Measurements from ENCODE around the gene ANKRD33B.
"Not testable (repeated sequence)": the region's sequence is repeated elsewhere in the genome, so short reads cannot be mapped to it uniquely, and the experiment has no call there.

ANKRD33B gene

DNA sequence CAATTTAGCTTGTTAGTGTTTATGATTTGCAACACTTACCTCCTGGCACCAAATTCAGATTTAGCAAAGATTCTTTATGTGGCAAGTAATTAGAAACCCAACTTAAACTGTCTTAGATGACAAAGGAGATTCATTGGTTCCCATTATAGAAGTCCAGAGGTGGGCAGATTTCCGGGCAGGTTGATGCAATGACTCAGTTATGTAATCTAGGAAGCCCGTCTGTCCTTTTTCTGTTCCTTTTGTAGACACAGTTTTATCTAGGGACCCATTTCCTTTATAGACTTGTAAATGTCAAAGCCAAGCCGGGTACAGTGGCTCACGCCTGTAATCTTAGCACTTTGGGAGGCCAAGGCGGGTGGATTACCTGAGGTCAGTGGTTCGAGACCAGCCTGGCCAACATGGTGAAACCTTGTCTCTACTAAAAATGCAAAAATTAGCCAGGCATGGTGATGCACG is 20.3 kb upstream of the ANKRD33B start:
- Mint-ChIP-seq H3K4me3 (no peak overlapping the region), H3K9me3 (ENCODE audit: low read depth) (no peaks in the 10 kb centered on the region)

GRCh38 chr5:10545084-10545483 is 18.8 kb upstream of the ANKRD33B start:
- H3K4me1 Mint-ChIP-seq (ENCODE audit: low read depth): no peaks in the 10 kb centered on the region
- no peaks in the 10 kb centered on the region for H3K9me3 Mint-ChIP-seq (ENCODE audit: low read depth)
- peaks cover 10% of the 10 kb centered on the region for H3K27me3 Mint-ChIP-seq
- H3K4me3 Mint-ChIP-seq: no peak overlapping the region
- H3K36me3 Mint-ChIP-seq: no peaks in the 10 kb centered on the region
- H3K27ac Mint-ChIP-seq: no peak overlapping the region

More for the DNA sequence above, 20.3 kb upstream of the ANKRD33B start:
- no peak overlapping the region for H3K27ac Mint-ChIP-seq
- H3K4me1 Mint-ChIP-seq (ENCODE audit: low read depth): no peaks in the 10 kb centered on the region
- no peaks in the 10 kb centered on the region for H3K36me3 Mint-ChIP-seq
- peaks cover 13% of the 10 kb centered on the region for H3K27me3 Mint-ChIP-seq

DNA sequence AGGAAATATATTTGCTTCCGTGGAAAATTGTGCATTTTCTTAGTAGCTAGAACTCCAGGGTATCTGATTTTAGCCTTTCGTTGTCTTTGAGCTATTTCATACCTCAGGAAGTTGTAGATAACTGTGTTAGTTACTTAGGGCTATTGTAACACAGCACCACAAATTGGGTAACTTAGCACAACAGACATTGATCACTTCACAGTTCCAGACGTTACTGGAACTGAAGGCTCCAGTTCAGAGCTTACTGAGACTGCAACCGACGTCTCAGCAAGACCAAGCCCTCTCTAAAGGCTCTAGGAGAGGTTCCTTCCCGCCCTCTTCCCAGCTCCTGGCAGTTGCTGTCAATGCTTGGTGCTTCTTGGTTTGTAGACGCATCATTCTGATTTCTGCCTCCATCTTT is 17.7 kb upstream of the ANKRD33B start:
- Mint-ChIP-seq H3K4me3 (no peak overlapping the region), H3K4me1 (ENCODE audit: low read depth) (no peaks in the 10 kb centered on the region), H3K36me3 (no peaks in the 10 kb centered on the region), H3K9me3 (ENCODE audit: low read depth) (no peaks in the 10 kb centered on the region), H3K27ac (no peak overlapping the region), H3K27me3 (peaks cover 10% of the 10 kb centered on the region)

DNA sequence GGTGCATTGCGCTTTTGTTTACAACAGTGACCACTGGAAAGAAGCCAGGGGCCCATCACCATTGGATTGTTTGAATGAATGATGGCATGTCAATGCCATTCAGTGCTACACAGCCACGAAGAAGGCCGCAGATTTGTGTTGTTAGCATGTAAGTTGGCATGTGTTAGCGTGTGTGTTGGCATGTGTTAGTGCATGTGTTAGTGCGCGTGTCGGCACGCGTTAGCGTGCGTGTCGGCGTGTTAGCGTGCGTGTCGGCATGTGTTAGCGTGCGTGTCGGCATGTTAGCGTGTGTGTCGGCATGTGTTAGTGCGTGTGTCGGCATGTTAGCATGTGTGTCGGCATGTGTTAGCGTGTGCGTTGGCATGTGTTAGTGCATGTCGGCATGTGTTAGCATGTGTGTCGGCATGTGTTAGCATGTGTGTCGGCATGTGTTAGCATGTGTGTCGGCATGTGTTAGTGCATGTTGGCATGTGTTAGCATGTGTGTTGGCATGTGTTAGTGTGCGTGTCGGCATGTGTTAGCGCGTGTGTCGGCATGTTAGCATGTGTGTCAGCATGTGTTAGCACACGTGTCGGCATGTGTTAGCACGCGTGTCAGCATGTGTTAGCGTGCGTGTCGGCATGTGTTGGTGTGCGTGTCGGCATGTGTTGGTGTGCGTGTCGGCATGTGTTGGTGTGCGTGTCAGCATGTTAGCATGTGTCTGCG is 15.3 kb upstream of the ANKRD33B start:
- Mint-ChIP-seq H3K4me3 (no peak overlapping the region), H3K9me3 (ENCODE audit: low read depth) (no peaks in the 10 kb centered on the region), H3K36me3 (no peaks in the 10 kb centered on the region), H3K27ac (no peak overlapping the region), H3K27me3 (peaks cover 3% of the 10 kb centered on the region), H3K4me1 (ENCODE audit: low read depth) (peaks cover 2% of the 10 kb centered on the region)

GRCh38 chr5:10549123-10549514 is 14.8 kb upstream of the ANKRD33B start:
- not testable (repeated sequence) for H3K27ac Mint-ChIP-seq; H3K4me1 Mint-ChIP-seq (ENCODE audit: low read depth); H3K4me3 Mint-ChIP-seq; H3K27me3 Mint-ChIP-seq; H3K36me3 Mint-ChIP-seq; H3K9me3 Mint-ChIP-seq (ENCODE audit: low read depth)

- Mint-ChIP-seq H3K4me3 (no peak overlapping the region), H3K36me3 (no peaks in the 10 kb centered on the region), H3K27me3 (peaks cover 7% of the 10 kb centered on the region), H3K4me1 (ENCODE audit: low read depth) (peaks cover 2% of the 10 kb centered on the region), H3K9me3 (ENCODE audit: low read depth) (no peaks in the 10 kb centered on the region), H3K27ac (no peak overlapping the region)
These were observed 13.5 kb upstream of the ANKRD33B start for GRCh38 chr5:10550222-10550995.

DNA sequence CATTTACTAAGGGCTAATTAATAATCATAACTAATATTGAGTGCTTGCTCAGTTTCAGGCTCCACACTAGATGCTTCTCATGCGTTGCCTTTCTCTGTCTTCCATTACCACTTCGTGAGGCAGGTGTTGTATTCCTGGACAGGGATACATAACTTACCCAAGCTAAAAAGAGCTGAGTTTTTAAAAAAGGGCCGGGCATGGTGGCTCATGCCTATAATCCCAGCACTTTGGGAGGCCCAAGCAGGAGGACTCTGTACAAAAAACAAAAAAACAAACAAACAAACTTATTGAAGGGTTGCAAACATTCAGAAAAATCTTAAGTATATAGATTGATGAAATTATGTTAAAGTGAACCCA is 12.1 kb upstream of the ANKRD33B start:
- no peaks in the 10 kb centered on the region for H3K9me3 Mint-ChIP-seq (ENCODE audit: low read depth)
- H3K36me3 Mint-ChIP-seq: no peaks in the 10 kb centered on the region
- H3K4me1 Mint-ChIP-seq (ENCODE audit: low read depth): peaks cover 2% of the 10 kb centered on the region
- peaks cover 7% of the 10 kb centered on the region for H3K27me3 Mint-ChIP-seq
- H3K4me3 Mint-ChIP-seq: no peak overlapping the region
- no peak overlapping the region for H3K27ac Mint-ChIP-seq

- H3K9me3 Mint-ChIP-seq (ENCODE audit: low read depth): no peaks in the 10 kb centered on the region
- H3K4me1 Mint-ChIP-seq (ENCODE audit: low read depth): peaks cover 2% of the 10 kb centered on the region
- H3K4me3 Mint-ChIP-seq: no peak overlapping the region
- H3K27ac Mint-ChIP-seq: no peak overlapping the region
- H3K27me3 Mint-ChIP-seq: peaks cover 7% of the 10 kb centered on the region
- no peaks in the 10 kb centered on the region for H3K36me3 Mint-ChIP-seq
These were observed 11.4 kb upstream of the ANKRD33B start for GRCh38 chr5:10552183-10553143.

DNA sequence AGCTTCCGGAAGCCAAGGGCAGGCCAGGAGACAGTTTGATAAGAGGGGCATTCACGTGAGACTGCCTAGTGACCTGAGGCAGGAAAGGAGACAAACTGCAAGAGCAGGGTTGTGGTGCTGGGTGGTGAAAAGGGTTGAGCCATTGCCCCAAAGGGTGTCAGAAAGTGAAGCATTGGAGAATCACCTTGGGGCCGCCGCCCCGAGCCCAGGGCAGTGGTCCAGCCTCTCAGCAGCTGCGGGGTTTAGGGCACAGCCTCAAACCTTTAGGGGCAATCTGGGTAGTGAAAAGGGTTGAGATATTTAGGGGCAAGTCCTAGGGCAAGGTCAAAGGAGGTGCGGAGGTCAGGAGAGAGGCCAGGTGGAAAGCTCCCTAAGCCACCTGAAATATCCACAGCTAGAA is 10.4 kb upstream of the ANKRD33B start:
- Mint-ChIP-seq H3K27me3 (peaks cover 7% of the 10 kb centered on the region), H3K27ac (no peak overlapping the region), H3K4me3 (no peak overlapping the region), H3K9me3 (ENCODE audit: low read depth) (no peaks in the 10 kb centered on the region), H3K4me1 (ENCODE audit: low read depth) (peaks cover 2% of the 10 kb centered on the region), H3K36me3 (no peaks in the 10 kb centered on the region)

DNA sequence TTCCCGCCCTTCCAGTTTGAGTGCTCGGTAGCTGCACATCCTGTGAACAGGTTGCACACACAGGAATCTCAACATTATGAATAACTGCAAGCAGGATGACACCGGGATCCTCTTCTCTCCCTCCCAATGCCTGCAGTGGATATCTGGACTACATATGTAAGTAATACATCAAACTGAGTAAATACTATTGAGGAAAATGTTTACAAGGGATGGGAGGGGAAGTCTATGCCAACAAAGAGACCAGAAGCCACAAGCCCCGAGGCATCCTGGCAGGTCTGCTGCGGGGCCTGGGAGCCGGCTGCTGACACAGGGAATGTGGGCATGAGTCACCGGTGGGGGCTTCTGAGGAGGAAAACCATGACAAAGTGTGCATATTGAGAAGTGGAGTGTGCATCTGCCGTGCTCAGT is 8.6 kb upstream of the ANKRD33B start:
- no peaks in the 10 kb centered on the region for H3K9me3 Mint-ChIP-seq (ENCODE audit: low read depth)
- no peak overlapping the region for H3K4me3 Mint-ChIP-seq
- no peaks in the 10 kb centered on the region for H3K36me3 Mint-ChIP-seq
- no peak overlapping the region for H3K27ac Mint-ChIP-seq
- peaks cover 8% of the 10 kb centered on the region for H3K27me3 Mint-ChIP-seq
- H3K4me1 Mint-ChIP-seq (ENCODE audit: low read depth): peaks cover 2% of the 10 kb centered on the region

GRCh38 chr5:10556289-10556807 is 7.5 kb upstream of the ANKRD33B start:
- H3K4me1 Mint-ChIP-seq (ENCODE audit: low read depth): peaks cover 2% of the 10 kb centered on the region
- H3K27me3 Mint-ChIP-seq: peaks cover 8% of the 10 kb centered on the region
- H3K27ac Mint-ChIP-seq: no peak overlapping the region
- H3K4me3 Mint-ChIP-seq: no peak overlapping the region
- no peaks in the 10 kb centered on the region for H3K36me3 Mint-ChIP-seq
- no peaks in the 10 kb centered on the region for H3K9me3 Mint-ChIP-seq (ENCODE audit: low read depth)

GRCh38 chr5:10556893-10557746 is 6.8 kb upstream of the ANKRD33B start:
- Mint-ChIP-seq H3K27ac (no peak overlapping the region), H3K4me3 (no peak overlapping the region), H3K27me3 (peaks cover 8% of the 10 kb centered on the region), H3K36me3 (no peaks in the 10 kb centered on the region), H3K4me1 (ENCODE audit: low read depth) (peaks cover 2% of the 10 kb centered on the region), H3K9me3 (ENCODE audit: low read depth) (no peaks in the 10 kb centered on the region)

DNA sequence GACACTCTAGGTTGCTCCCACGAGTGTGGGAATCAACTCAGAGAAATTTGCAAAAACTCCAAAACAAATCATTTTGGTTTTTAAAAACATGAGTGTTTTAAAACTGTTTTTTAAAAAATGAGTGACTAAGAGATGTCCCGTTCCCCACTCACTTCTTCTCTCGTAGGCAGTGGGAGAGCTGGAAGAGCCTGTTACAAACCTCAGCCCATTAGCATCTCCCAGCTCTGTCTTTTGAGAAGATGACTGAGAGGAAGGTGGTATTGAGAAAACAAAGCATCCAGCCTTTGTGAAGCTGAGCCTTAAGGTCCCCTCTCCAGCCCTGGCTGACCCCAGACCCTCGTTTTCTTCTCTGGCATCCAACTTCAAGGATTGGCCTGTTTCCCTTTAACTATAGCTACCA is 4.7 kb upstream of the ANKRD33B start:
- Mint-ChIP-seq H3K4me1 (ENCODE audit: low read depth) (peaks cover 3% of the 10 kb centered on the region), H3K36me3 (no peaks in the 10 kb centered on the region), H3K27me3 (peaks cover 6% of the 10 kb centered on the region), H3K9me3 (ENCODE audit: low read depth) (no peaks in the 10 kb centered on the region), H3K27ac (no peak overlapping the region), H3K4me3 (no peak overlapping the region)

GRCh38 chr5:10559871-10560270 is 4.0 kb upstream of the ANKRD33B start:
- Mint-ChIP-seq H3K4me1 (ENCODE audit: low read depth) (peaks cover 3% of the 10 kb centered on the region), H3K4me3 (no peak overlapping the region), H3K27me3 (peaks cover 3% of the 10 kb centered on the region), H3K9me3 (ENCODE audit: low read depth) (no peaks in the 10 kb centered on the region), H3K27ac (no peak overlapping the region), H3K36me3 (no peaks in the 10 kb centered on the region)
